HFFc6 (cell line): Measurements from ENCODE around the gene GKAP1. TPM values are rescaled to one million over a fixed set of nuclear protein-coding genes. Genes with fewer than 3 reads are reported as not detected.
"Not testable (repeated sequence)": the region's sequence is repeated elsewhere in the genome, so short reads cannot be mapped to it uniquely, and the experiment has no call there.

ENCODE experiments used
- DNase-seq: peaks from one replicate; pipeline ENCODE4 v3.0.0-alpha.2; 2018
- H3K27ac Mint-ChIP-seq: 2 replicates; pipeline ENCODE4 v1.8.0; 2020; ENCODE audit warnings: mild to moderate bottlenecking, mixed read lengths
- H3K27me3 Mint-ChIP-seq: 2 replicates; pipeline ENCODE4 v1.8.0; 2021; ENCODE audit warnings: mild to moderate bottlenecking, moderate library complexity, mixed read lengths; ENCODE audit not compliant: insufficient read depth
- H3K36me3 Mint-ChIP-seq: 2 replicates; pipeline ENCODE4 v1.8.0; 2021; ENCODE audit warnings: low read depth, mixed read lengths
- H3K4me1 Mint-ChIP-seq: 2 replicates; pipeline ENCODE4 v1.8.0; 2020; ENCODE audit warnings: low read depth, mixed read lengths
- H3K4me3 Mint-ChIP-seq: 2 replicates; pipeline ENCODE4 v1.8.0; 2020; ENCODE audit warnings: mild to moderate bottlenecking, moderate library complexity, mixed read lengths
- H3K9me3 Mint-ChIP-seq: 2 replicates; pipeline ENCODE4 v1.8.0; 2020; ENCODE audit warnings: mild to moderate bottlenecking, mixed read lengths
- total RNA-seq, 6 experiments: library from RNA; stranded (reverse); fragmentation: NEBNext Ultra II Directional; extraction: Animal tissue kit (Norgen Biotek cat#: 25700); gene quantifications; 2 replicates in 1 of 6; 3 replicates in 5 of 6; pipeline ENCODE4 v1.2.3, GENCODE V29; 2021
- TF ChIP-seq, protein P1 (sequence below): fragments of 200-600 bp; sonication (generic); IDR thresholded peaks from 2 replicates; pipeline ENCODE4 v1.5.0; 2021; ENCODE audit warnings: antibody characterized with exemption, mild to moderate bottlenecking

The GKAP1 gene
- total RNA-seq, 6 experiments from 2014 or later, result 0.74 to 1.3 (median 1.1) TPM

DNA sequence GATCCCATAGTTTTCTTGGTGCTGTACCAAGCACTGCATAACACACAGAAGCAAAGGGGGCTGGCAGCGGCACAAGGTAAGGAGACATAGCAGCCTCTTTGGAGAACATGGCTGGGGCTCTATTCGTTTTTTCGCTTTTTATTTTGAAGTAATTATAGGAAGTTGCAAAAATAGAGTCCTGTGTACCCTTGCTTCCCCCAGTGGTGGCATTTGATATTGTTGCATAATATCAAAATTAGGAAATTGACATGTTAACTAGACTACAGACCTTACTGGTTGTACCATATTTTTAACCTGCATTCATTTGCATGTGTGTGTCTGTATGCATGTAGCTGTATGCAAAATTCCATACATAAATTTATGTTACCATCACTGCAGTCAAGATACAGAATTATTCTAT, 103.2 kb downstream of the GKAP1 start:
- Mint-ChIP-seq H3K4me1 (peaks cover 3% of the 10 kb centered on the region), H3K27me3 (peaks cover 2% of the 10 kb centered on the region), H3K27ac (no peak overlapping the region), H3K36me3 (no peaks in the 10 kb centered on the region), H3K9me3 (peaks cover 4% of the 10 kb centered on the region; the same call in 1 of the 2 replicates), H3K4me3 (no peak overlapping the region)
- no peak for DNase-seq
- TF ChIP-seq, protein P1, sequence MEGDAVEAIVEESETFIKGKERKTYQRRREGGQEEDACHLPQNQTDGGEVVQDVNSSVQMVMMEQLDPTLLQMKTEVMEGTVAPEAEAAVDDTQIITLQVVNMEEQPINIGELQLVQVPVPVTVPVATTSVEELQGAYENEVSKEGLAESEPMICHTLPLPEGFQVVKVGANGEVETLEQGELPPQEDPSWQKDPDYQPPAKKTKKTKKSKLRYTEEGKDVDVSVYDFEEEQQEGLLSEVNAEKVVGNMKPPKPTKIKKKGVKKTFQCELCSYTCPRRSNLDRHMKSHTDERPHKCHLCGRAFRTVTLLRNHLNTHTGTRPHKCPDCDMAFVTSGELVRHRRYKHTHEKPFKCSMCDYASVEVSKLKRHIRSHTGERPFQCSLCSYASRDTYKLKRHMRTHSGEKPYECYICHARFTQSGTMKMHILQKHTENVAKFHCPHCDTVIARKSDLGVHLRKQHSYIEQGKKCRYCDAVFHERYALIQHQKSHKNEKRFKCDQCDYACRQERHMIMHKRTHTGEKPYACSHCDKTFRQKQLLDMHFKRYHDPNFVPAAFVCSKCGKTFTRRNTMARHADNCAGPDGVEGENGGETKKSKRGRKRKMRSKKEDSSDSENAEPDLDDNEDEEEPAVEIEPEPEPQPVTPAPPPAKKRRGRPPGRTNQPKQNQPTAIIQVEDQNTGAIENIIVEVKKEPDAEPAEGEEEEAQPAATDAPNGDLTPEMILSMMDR, result peak; percentile 73

DNA sequence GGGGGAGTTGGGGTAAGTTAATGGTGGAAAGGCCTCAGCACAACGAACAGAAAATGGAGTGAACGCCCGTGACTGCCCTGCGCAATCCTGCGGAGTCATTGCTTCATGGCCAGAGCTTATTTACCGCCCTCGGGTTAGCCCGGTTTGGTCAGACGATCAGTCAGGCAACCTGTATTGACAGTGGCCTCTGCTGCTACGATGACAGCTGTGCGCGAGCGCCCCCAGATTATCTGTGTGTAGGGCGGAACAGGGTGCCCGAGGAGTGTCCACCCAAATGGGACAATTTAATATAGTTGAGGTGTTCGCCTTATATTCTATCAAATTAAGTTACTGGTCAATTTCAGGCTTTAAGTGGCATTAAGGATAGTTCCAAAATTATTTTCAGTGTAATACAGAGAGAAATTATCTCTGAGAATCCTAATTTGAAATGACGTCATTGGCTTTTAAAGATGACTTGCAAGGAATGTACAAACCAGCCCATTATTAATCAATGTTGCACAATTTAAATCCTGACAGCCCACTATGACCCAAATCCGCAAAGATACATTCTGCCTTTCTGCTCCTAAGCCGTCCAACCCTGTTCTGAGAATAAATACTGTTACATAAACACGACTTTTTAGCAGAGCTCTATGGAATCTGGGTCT, 108.9 kb downstream of the GKAP1 start:
- DNase-seq, result peak; percentile 41
- Mint-ChIP-seq H3K36me3 (peaks cover 21% of the 10 kb centered on the region), H3K9me3 (no peaks in the 10 kb centered on the region), H3K27ac (peak overlapping the region; percentile 100), H3K27me3 (peaks cover 5% of the 10 kb centered on the region), H3K4me1 (peaks cover 38% of the 10 kb centered on the region), H3K4me3 (peak overlapping the region; percentile 94)
- TF ChIP-seq, protein P1, result peak; percentile 50; the same call in 1 of the 2 replicates

DNA sequence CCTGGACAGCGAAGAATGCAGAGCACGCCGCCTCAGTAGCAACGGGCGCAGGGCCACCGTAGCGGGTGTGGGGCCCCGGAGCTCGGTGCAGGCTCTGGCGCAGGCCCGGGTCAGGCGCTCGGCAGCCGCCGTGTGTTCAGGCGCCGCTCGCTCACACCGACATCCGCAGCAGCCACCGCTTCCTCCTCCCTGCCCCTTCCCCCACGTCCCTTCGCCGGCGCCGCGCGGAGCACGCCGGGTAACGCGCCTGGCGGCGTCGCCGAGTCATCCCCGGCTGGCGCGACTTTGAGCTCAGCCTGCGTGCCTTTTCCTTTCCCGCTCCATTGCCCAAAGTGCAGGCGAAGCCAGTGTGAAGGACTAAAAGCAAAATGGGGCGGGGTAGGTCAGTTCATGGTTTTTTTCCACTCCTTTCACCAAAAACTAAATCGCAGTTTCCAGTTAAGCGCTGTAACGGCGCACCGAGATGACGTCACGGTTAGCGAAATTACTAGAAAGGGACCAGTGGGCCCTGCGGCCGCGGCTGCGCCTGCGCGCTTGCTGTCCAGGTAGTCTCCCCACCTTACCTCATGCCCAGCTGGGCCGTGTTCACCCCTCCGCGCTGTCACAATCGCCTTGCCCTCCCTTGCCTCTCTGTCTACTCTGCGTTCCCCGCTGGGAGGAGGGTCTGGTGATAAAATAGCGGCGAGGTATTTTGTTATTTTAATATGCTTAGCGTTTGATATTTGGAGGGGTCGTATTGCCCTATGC, 109.6 kb downstream of the GKAP1 start, which contains the start of gene UBQLN1:
TSS of gene UBQLN1 (minus strand) at position 191 of the 747 bp plus-strand sequence. CDS start 279 bp downstream, outside the sequence.
- H3K27ac Mint-ChIP-seq, result peak within 1 kb of the TSS; percentile 100
- H3K9me3 Mint-ChIP-seq, result no peaks in the 10 kb centered on the region

DNA sequence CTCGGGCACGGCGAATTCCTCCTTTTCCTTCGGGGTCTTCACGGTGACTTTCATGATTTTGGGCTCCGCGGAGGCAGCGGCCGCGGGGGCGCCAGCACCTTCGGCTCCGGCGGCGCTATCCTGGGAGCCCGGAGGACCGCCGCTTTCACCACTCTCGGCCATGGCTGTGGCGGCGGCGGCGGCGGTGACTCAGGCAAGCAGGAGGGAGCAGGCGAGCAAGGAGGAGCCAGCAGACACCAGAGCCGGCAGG, 110.1 kb downstream of the GKAP1 start:
- Mint-ChIP-seq H3K36me3 (peaks cover 26% of the 10 kb centered on the region), H3K27me3 (peaks cover 4% of the 10 kb centered on the region), H3K9me3 (no peaks in the 10 kb centered on the region), H3K4me1 (peaks cover 44% of the 10 kb centered on the region), H3K4me3 (peak overlapping the region; percentile 94), H3K27ac (peak overlapping the region; percentile 100)
- peak; percentile 76 for DNase-seq
- TF ChIP-seq, protein P1, result no peak

More for the DNA sequence above, 109.6 kb downstream of the GKAP1 start, which contains the start of gene UBQLN1:
- DNase-seq, result peak; percentile 83
- Mint-ChIP-seq H3K4me3 (peak within 1 kb of the TSS; percentile 94), H3K36me3 (peaks cover 24% of the 10 kb centered on the region), H3K27me3 (peaks cover 5% of the 10 kb centered on the region), H3K4me1 (peaks cover 40% of the 10 kb centered on the region)
- TF ChIP-seq, protein P1, result no peak

DNA sequence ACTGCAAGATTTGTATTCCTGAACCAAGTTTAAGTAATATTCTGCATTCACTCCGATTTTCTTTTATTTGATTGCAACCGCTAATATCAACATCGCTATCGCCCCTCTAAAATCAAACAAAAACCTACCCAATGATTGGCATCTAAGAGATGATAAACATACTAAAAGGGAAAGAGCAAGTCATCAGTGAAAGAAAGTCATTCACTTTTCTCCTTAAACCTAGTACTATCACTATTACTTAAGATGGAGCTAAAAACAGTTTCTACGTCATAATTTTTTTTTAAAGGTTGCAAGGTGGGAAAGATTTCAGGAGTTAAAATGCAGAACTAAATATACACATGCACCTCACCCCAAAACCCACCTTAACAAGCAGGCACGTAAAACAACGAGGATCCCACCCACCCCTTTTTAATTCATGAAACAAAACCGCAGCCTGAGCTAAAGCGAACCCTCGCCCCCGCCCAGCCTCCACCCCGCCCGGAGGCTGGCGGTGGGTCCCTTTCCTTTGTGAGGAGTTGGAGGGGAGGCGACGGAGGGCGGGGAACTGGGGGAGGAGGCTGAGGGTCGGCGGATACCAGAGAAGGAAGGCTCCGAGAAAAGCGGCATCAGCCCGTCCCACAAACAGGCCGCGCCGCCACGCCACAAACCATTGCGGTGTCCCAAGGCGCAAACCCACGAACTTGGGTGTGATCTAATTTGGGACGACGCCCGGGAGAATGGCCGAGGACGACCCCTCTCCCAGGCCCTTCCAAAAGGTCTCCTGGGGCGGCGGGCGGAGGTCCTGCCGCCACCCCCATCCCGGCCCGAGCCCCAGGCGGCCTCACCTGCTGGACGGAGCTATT, 110.7 kb downstream of the GKAP1 start:
- H3K9me3 Mint-ChIP-seq, result no peaks in the 10 kb centered on the region
- peaks cover 49% of the 10 kb centered on the region for H3K4me1 Mint-ChIP-seq
- H3K27me3 Mint-ChIP-seq, result peaks cover 3% of the 10 kb centered on the region
- H3K4me3 Mint-ChIP-seq, result peak overlapping the region; percentile 94
- H3K36me3 Mint-ChIP-seq, result peaks cover 28% of the 10 kb centered on the region
- peak overlapping the region; percentile 100 for H3K27ac Mint-ChIP-seq
- TF ChIP-seq, protein P1, result no peak
- no peak for DNase-seq

DNA sequence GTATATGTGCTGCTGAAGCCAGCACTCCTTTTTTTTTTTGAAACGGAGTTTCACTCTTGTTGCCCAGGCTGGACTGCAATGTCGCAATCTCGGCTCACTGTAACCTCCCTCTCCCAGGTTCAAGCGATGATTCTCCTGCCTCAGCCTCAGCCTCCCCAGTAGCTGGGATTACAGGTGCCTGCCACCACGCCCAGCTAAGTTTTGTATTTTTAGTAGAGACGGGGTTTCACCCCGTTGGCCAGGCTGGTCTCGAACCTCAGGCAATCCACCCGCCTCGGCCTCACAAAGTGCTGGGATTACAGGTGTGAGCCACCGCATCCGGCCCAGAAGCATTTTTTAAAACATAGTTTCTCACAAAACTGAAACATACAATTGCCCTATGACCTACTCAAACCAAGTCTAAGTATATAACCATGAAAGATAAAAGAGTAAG, 112.3 kb downstream of the GKAP1 start:
- not testable (repeated sequence) for H3K27ac Mint-ChIP-seq, H3K27me3 Mint-ChIP-seq, DNase-seq, H3K9me3 Mint-ChIP-seq
- peaks cover 58% of the 10 kb centered on the region for H3K4me1 Mint-ChIP-seq
- peak overlapping the region; percentile 94 for H3K4me3 Mint-ChIP-seq
- peaks cover 31% of the 10 kb centered on the region for H3K36me3 Mint-ChIP-seq
